T-cell (primary cell): Measurements from ENCODE around the gene C14orf39. TPM values are rescaled to one million over a fixed set of nuclear protein-coding genes. Genes with fewer than 3 reads are reported as not detected.

Source experiments
- ATAC-seq, 4 experiments: fragments of 200-7000 bp in 3 of 4; fragments of 150-1000 bp in 1 of 4; cut with Tn5 transposase; replicated peaks in 1 of 4; 1 replicate in 3 of 4; 2 replicates in 1 of 4; pipeline ENCODE4 v1.10.0; 2021; ENCODE audit warnings: moderate library complexity in 3 of 4, mild to moderate bottlenecking in 2 of 4, moderate number of reproducible peaks in 1 of 4
- CTCF ChIA-PET, 2 donors: fragments of 300-600 bp; sonication (Branson Sonifier 250); formaldehyde crosslinking; loops; one replicate each; lab custom pipeline; 2022; ENCODE audit warnings: antibody characterized with exemption in 2 of 2; lab: Charles Lee
- POLR2A ChIA-PET, 2 donors: fragments of 300-600 bp; sonication (Branson Sonifier 250); formaldehyde crosslinking; loops; one replicate each; lab custom pipeline; 2022; ENCODE audit warnings: antibody characterized with exemption in 2 of 2; lab: Charles Lee
- DNase-seq, 35 experiments: peaks; one replicate each; pipeline versions ENCODE4 v3.0.0 to v3.0.0-alpha.2; 2013 to 2023
- H3K27ac ChIP-seq: one replicate; pipeline ENCODE4 v1.5.1; 2013; ENCODE audit warnings: low read length
- H3K27me3 ChIP-seq, 2 experiments: replicated peaks in 1 of 2; 1 replicate in 1 of 2; 2 replicates in 1 of 2; pipeline versions ENCODE4 v1.6.1 to v1.7.0; 2013; ENCODE audit warnings: low read length in 1 of 2, mixed read lengths in 1 of 2; ENCODE audit not compliant: control insufficient read depth in 2 of 2, insufficient read depth in 2 of 2; ENCODE audit errors: extremely low read depth in 1 of 2
- H3K36me3 ChIP-seq, 2 donors: 1 replicate in 1 of 2; 2 replicates in 1 of 2; pipeline versions ENCODE4 v1.6.1 to v1.7.0; 2013; ENCODE audit warnings: low read length in 1 of 2; ENCODE audit not compliant: control insufficient read depth in 2 of 2, insufficient read depth in 1 of 2; ENCODE audit errors: extremely low read depth in 1 of 2
- H3K4me1 ChIP-seq, 2 experiments: 1 replicate in 1 of 2; 2 replicates in 1 of 2; pipeline versions ENCODE4 v1.6.1 to v1.7.0; 2013; ENCODE audit warnings: low read length in 2 of 2, mixed read lengths in 1 of 2; ENCODE audit not compliant: insufficient read depth in 2 of 2, control insufficient read depth in 1 of 2; ENCODE audit errors: extremely low read depth in 1 of 2
- H3K4me3 ChIP-seq, 2 donors: 1 replicate in 1 of 2; 2 replicates in 1 of 2; pipeline versions ENCODE4 v1.5.1 to v1.7.0; 2013; ENCODE audit warnings: mild to moderate bottlenecking in 2 of 2, low read length in 1 of 2, moderate library complexity in 1 of 2; ENCODE audit not compliant: control insufficient read depth in 1 of 2; ENCODE audit errors: extremely low read depth in 1 of 2
- H3K9me3 ChIP-seq: 2 replicates; pipeline ENCODE4 v1.7.0; 2013
- H3K27ac Mint-ChIP-seq, 2 donors: one replicate each; pipeline ENCODE4 v1.8.0; 2020 to 2021; ENCODE audit warnings: mild to moderate bottlenecking in 2 of 2, mixed read lengths in 2 of 2
- H3K27me3 Mint-ChIP-seq, 2 donors: one replicate each; pipeline ENCODE4 v1.8.0; 2021 to 2022; ENCODE audit warnings: mixed read lengths in 2 of 2
- H3K36me3 Mint-ChIP-seq: one replicate; pipeline ENCODE4 v1.8.0; 2021; ENCODE audit warnings: mixed read lengths
- H3K4me1 Mint-ChIP-seq, 3 donors: one replicate each; pipeline ENCODE4 v1.8.0; 2020 to 2022; ENCODE audit warnings: mixed read lengths in 3 of 3, mild to moderate bottlenecking in 1 of 3
- H3K4me3 Mint-ChIP-seq, 3 donors: one replicate each; pipeline ENCODE4 v1.8.0; 2020 to 2022; ENCODE audit warnings: mild to moderate bottlenecking in 3 of 3, mixed read lengths in 3 of 3, moderate library complexity in 3 of 3
- H3K9me3 Mint-ChIP-seq, 3 donors: one replicate each; pipeline ENCODE4 v1.8.0; 2020 to 2022; ENCODE audit warnings: mixed read lengths in 3 of 3
- WGBS: methylation state at CpG from one replicate; pipeline ENCODE4 v1.1.5; 2013; ENCODE audit warnings: missing lambda C conversion rate; ENCODE audit not compliant: insufficient coverage; 5-methylcytosine and 5-hydroxymethylcytosine counted together
- total RNA-seq, 35 experiments: library from RNA in 6 of 35; stranded (reverse) in 6 of 35; fragments of 120-200 nt in 1 of 35; gene quantifications; one replicate each; pipeline versions ENCODE4 v1.2.1 to v1.2.4 and lab custom pipeline; 2013 to 2026

C14orf39 gene
- total RNA-seq, 5 donors from 2014 or later (not counting 1 experiment from before 2014, with no cell fraction given) = not detected

DNA sequence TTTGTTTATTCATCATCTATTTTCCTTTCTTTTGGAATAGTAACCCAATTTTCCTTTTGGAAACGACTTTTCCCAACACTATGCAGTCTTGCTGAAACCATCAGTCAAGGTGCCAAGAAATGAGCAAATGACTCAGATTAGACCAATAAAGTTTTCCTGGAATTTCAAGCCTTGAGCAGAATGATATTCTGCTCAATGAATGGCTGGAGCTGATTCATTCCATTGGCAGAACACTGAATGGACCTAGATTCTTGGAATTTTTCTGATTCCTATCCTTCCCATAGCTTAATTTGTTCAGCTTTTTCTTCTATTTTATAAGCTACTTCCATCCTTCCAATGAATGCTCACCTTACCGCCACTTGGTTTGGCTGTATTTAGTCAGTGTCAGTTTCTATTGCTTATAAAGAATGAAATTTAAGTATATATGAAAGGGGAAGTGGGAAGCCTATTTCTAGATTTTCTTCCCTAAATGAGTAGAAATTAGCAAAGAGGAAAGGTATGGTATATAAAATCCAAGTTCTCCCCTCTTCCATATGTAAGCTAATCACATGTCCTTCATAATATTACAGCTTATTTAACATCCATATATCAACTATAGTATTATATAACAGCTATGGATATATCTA, 89.0 kb downstream of the C14orf39 start:
- no peaks in the 10 kb centered on the region for H3K4me1 Mint-ChIP-seq
- H3K27ac Mint-ChIP-seq = no peak overlapping the region
- peaks cover 3 to 10% of the 10 kb centered on the region in 2 donors for H3K27me3 Mint-ChIP-seq
- H3K36me3 ChIP-seq = no peaks in the 10 kb centered on the region
- 20% methylated on average over 1 of the region's 2 CpGs for WGBS
- no peak overlapping the region for H3K4me3 Mint-ChIP-seq
- H3K4me3 ChIP-seq = no peak overlapping the region
- DNase-seq (no peak), ATAC-seq (no peak)
- peaks cover 0 to 14% (median 0%) of the 10 kb centered on the region in 3 donors for H3K9me3 Mint-ChIP-seq
- no peaks in the 10 kb centered on the region for H3K4me1 ChIP-seq
- H3K36me3 Mint-ChIP-seq = no peaks in the 10 kb centered on the region
- CTCF ChIA-PET = no interaction called here
- peaks cover 0 to 6% of the 10 kb centered on the region in 2 experiments for H3K27me3 ChIP-seq
- H3K9me3 ChIP-seq = no peaks in the 10 kb centered on the region
- POLR2A ChIA-PET = no interaction called here
- H3K27ac ChIP-seq = no peak overlapping the region

Other genes starting within 250 kb of the C14orf39 start
- 10 to 100 TPM; 42.8 to 71.6 (median 46.1) TPM for gene PPM1A, start 236.8 kb downstream of the C14orf39 start, total RNA-seq
- not detected for gene SIX6, start 23.1 kb upstream of the C14orf39 start, total RNA-seq
- under 1 TPM in 1 of 5 donors, not detected in 4; 0.18 TPM for gene SIX1, start 163.4 kb upstream of the C14orf39 start, total RNA-seq
- gene SIX4, start 238.3 kb upstream of the C14orf39 start, total RNA-seq = under 1 TPM in 3 of 5 donors, not detected in 2; 0.12 to 0.22 (median 0.13) TPM
- 10 to 100 TPM; 14.7 to 24.8 (median 19.2) TPM for gene MNAT1, start 248.7 kb upstream of the C14orf39 start, total RNA-seq